ENCODE data around the gene OR6N2. TPM values are rescaled to one million over a fixed set of nuclear protein-coding genes. Genes with fewer than 3 reads are reported as not detected.

The OR6N2 gene
- polyA plus RNA-seq, 1 donor = not detected

Other genes with a start within 250 kb of the OR6N2 start
- gene OR6Y1, start 226.8 kb downstream of the OR6N2 start, polyA plus RNA-seq = not detected
- gene OR6P1, start 210.6 kb downstream of the OR6N2 start, polyA plus RNA-seq = not detected
- not detected for gene OR10X1, start 201.3 kb downstream of the OR6N2 start, polyA plus RNA-seq
- gene OR10Z1, start 175.9 kb downstream of the OR6N2 start, polyA plus RNA-seq = 0.12 TPM
- 3.7 TPM for gene SPTA1, start 94.5 kb downstream of the OR6N2 start, polyA plus RNA-seq
- gene OR6K2, start 80.6 kb downstream of the OR6N2 start, polyA plus RNA-seq = not detected
- gene OR6K3, start 60.5 kb downstream of the OR6N2 start, polyA plus RNA-seq = not detected
- not detected for gene OR6K6, start 26.5 kb downstream of the OR6N2 start, polyA plus RNA-seq
- gene OR6N1, start 9.0 kb downstream of the OR6N2 start, polyA plus RNA-seq = not detected
- 3.6 TPM for gene MNDA, start 50.1 kb upstream of the OR6N2 start, polyA plus RNA-seq
- 1.5 TPM for gene PYHIN1, start 150.3 kb upstream of the OR6N2 start, polyA plus RNA-seq
- 56.5 TPM for gene IFI16, start 228.7 kb upstream of the OR6N2 start, polyA plus RNA-seq